IMR-90 (cell line): ENCODE results near the gene CAPN7. TPM values are rescaled to one million over a fixed set of nuclear protein-coding genes. Genes with fewer than 3 reads are reported as not detected.

Source experiments
- ATAC-seq: fragments of 200-7000 bp; cut with Tn5 transposase; 2 replicates; pipeline ENCODE4 v1.9.1; 2020; ENCODE audit warnings: low read depth, mild to moderate bottlenecking, moderate library complexity
- BruUV-seq: library from RNA; stranded (reverse); fragments of 400-500 nt; replicated peaks from 2 replicates; lab custom pipeline; 2021; lab: Mats Ljungman, UMichigan
- CTCF ChIA-PET: fragments of 300-600 bp; formaldehyde crosslinking; extraction: SDS; loops from one replicate; lab custom pipeline; 2021; ENCODE audit warnings: antibody characterized with exemption; lab: Yijun Ruan, JAX
- POLR2A ChIA-PET: fragments of 300-600 bp; sonication (Branson Sonifier 250); formaldehyde crosslinking; loops from one replicate; lab custom pipeline; 2022; ENCODE audit warnings: antibody characterized with exemption; ENCODE audit not compliant: unreplicated experiment; lab: Charles Lee
- DNase-seq: peaks from one replicate; pipeline ENCODE4 v3.0.0; 2013
- H2AFZ ChIP-seq: replicated peaks from 2 replicates; pipeline ENCODE3; 2013; ENCODE audit warnings: low read length, mild to moderate bottlenecking; ENCODE audit not compliant: poor library complexity
- H2AK5ac ChIP-seq: 2 replicates; pipeline ENCODE4 v1.6.1; 2013; ENCODE audit warnings: low read depth, low read length, inconsistent platforms
- H2AK9ac ChIP-seq: replicated peaks from 2 replicates; pipeline ENCODE3; 2013; ENCODE audit warnings: mild to moderate bottlenecking, low read depth, low read length, moderate library complexity; ENCODE audit not compliant: poor library complexity
- H2BK120ac ChIP-seq: 2 replicates; pipeline ENCODE4 v1.6.1; 2013; ENCODE audit warnings: low read depth, low read length, inconsistent platforms
- H2BK15ac ChIP-seq: 3 replicates; pipeline ENCODE4 v1.6.1; 2013; ENCODE audit warnings: low read depth, low read length, inconsistent platforms
- H2BK20ac ChIP-seq: 2 replicates; pipeline ENCODE4 v1.6.1; 2013; ENCODE audit warnings: low read depth, mild to moderate bottlenecking, inconsistent platforms, low read length, moderate library complexity
- H2BK5ac ChIP-seq: 2 replicates; pipeline ENCODE4 v1.6.1; 2013; ENCODE audit warnings: mild to moderate bottlenecking, low read depth, low read length, inconsistent platforms; ENCODE audit not compliant: poor library complexity, severe bottlenecking
- H3K14ac ChIP-seq: replicated peaks from 2 replicates; pipeline ENCODE4 v1.6.1; 2013; ENCODE audit warnings: low read depth, low read length, inconsistent platforms
- H3K18ac ChIP-seq: 2 replicates; pipeline ENCODE4 v1.6.1; 2013; ENCODE audit warnings: low read depth, low read length, control low read depth
- H3K23ac ChIP-seq: 2 replicates; pipeline ENCODE4 v1.6.1; 2013; ENCODE audit warnings: low read depth, low read length, inconsistent platforms
- H3K27ac ChIP-seq: 2 replicates; pipeline ENCODE4 v1.5.1; 2013; ENCODE audit warnings: mild to moderate bottlenecking, control low read depth, low read length; ENCODE audit not compliant: insufficient read depth
- H3K27me3 ChIP-seq: 2 replicates; pipeline ENCODE4 v1.6.1; 2013; ENCODE audit warnings: low read length; ENCODE audit not compliant: control insufficient read depth, insufficient read depth
- H3K36me3 ChIP-seq: 2 replicates; pipeline ENCODE4 v1.6.1; 2013; ENCODE audit warnings: low read length, mixed read lengths; ENCODE audit not compliant: control insufficient read depth, insufficient read depth
- H3K4ac ChIP-seq: 2 replicates; pipeline ENCODE4 v1.6.1; 2013; ENCODE audit warnings: low read depth, low read length, inconsistent platforms
- H3K4me1 ChIP-seq: 2 replicates; pipeline ENCODE4 v1.6.1; 2013; ENCODE audit warnings: low read length, mixed read lengths; ENCODE audit not compliant: control insufficient read depth, insufficient read depth
- H3K4me2 ChIP-seq: 2 replicates; pipeline ENCODE4 v1.6.1; 2013; ENCODE audit warnings: low read depth, mild to moderate bottlenecking, control low read depth, low read length, moderate library complexity
- H3K4me3 ChIP-seq: 2 replicates; pipeline ENCODE4 v1.5.1; 2013; ENCODE audit warnings: low read depth, mild to moderate bottlenecking, control low read depth, low read length, moderate library complexity; ENCODE audit not compliant: insufficient read depth
- H3K56ac ChIP-seq: 2 replicates; pipeline ENCODE4 v1.6.1; 2013; ENCODE audit warnings: low read length, inconsistent platforms; ENCODE audit not compliant: insufficient read depth; ENCODE audit errors: extremely low read depth
- H3K79me1 ChIP-seq, 2 experiments: 2 replicates each; pipeline ENCODE4 v1.6.1; 2013; ENCODE audit warnings: low read length in 2 of 2, inconsistent platforms in 1 of 2, low read depth in 1 of 2
- H3K9ac ChIP-seq: 2 replicates; pipeline ENCODE4 v1.6.1; 2013; ENCODE audit warnings: low read depth, low read length, control low read depth
- H3K9me1 ChIP-seq: 2 replicates; pipeline ENCODE4 v1.6.1; 2013; ENCODE audit warnings: low read length, inconsistent platforms; ENCODE audit not compliant: insufficient read depth
- H3K9me3 ChIP-seq: 2 replicates; pipeline ENCODE4 v1.6.1; 2013; ENCODE audit warnings: low read length; ENCODE audit not compliant: control insufficient read depth, insufficient read depth
- H4K20me1 ChIP-seq: 2 replicates; pipeline ENCODE4 v1.6.1; 2013; ENCODE audit warnings: low read length, inconsistent platforms; ENCODE audit not compliant: insufficient read depth
- H4K5ac ChIP-seq: 2 replicates; pipeline ENCODE4 v1.6.1; 2013; ENCODE audit warnings: mild to moderate bottlenecking, low read depth, low read length, control low read depth
- H4K8ac ChIP-seq, 2 experiments: 2 replicates each; pipeline ENCODE4 v1.6.1; 2013; ENCODE audit warnings: low read depth in 2 of 2, low read length in 2 of 2, control low read depth in 1 of 2, inconsistent platforms in 1 of 2
- H4K91ac ChIP-seq: 2 replicates; pipeline ENCODE4 v1.6.1; 2013; ENCODE audit warnings: low read depth, low read length, inconsistent platforms; ENCODE audit not compliant: insufficient read depth
- CEBPB ChIP-seq: IDR thresholded peaks from 2 replicates; pipeline ENCODE4 v1.6.1; 2012; ENCODE audit warnings: low read depth, low read length, improper control_type of control experiment
- CHD1 ChIP-seq: IDR thresholded peaks from 2 replicates; pipeline ENCODE4 v1.6.1; 2012; ENCODE audit warnings: low read depth, low read length, improper control_type of control experiment
- FOS ChIP-seq: fragments of 150-350 bp; IDR thresholded peaks from 2 replicates; pipeline ENCODE4 v1.6.1; 2016; ENCODE audit warnings: low read depth, low read length
- MAFK ChIP-seq: IDR thresholded peaks from 2 replicates; pipeline ENCODE4 v1.6.1; 2012; ENCODE audit warnings: low read depth, low read length, improper control_type of control experiment
- MAZ ChIP-seq: IDR thresholded peaks from 2 replicates; pipeline ENCODE4 v1.6.1; 2012; ENCODE audit warnings: low read depth, mild to moderate bottlenecking, low read length, improper control_type of control experiment, moderate library complexity, borderline replicate concordance
- RAD21 ChIP-seq: IDR thresholded peaks from 2 replicates; pipeline ENCODE4 v1.6.1; 2012; ENCODE audit warnings: low read length, improper control_type of control experiment
- SMC3 ChIP-seq: fragments of 150-350 bp; IDR thresholded peaks from 2 replicates; pipeline ENCODE4 v1.6.1; 2016; ENCODE audit warnings: low read depth, mild to moderate bottlenecking, antibody characterized with exemption, low read length, moderate library complexity
- WGBS, 2 experiments: methylation state at CpG; one replicate each; pipeline versions ENCODE4 v1.1.5 to v1.1.7; 2013; ENCODE audit warnings: missing lambda C conversion rate in 2 of 2; ENCODE audit not compliant: insufficient read length in 1 of 2; ENCODE audit errors: extremely low coverage in 2 of 2; 5-methylcytosine and 5-hydroxymethylcytosine counted together
- dilution Hi-C: fragments of 300-500 bp; cut with HindIII; formaldehyde crosslinking; loops from one replicate; pipeline ENCODE4 v1.14.3; 2018; ENCODE audit warnings: low sequenced_read_pairs; ENCODE audit not compliant: unreplicated experiment
- in situ Hi-C: fragments of 300-500 bp; cut with MboI; formaldehyde crosslinking; loops from 3 replicates; pipeline ENCODE4 v1.14.3; 2019; ENCODE audit warnings: low sequenced_read_pairs, inconsistent platforms, mixed read lengths
- intact Hi-C: fragments of 100-400 bp; cut with micrococcal nuclease; formaldehyde crosslinking; loops from 2 replicates; pipeline ENCODE4 v1.10.0; 2022
- polyA plus RNA-seq, 3 experiments: library from polyadenylated mRNA; depleted of rRNA; stranded (reverse); fragments of >200 nt; gene quantifications; 2 replicates each; pipeline ENCODE4 v1.2.3, GENCODE V29; 2012; ENCODE audit warnings: low replicate concordance in 1 of 3
- total RNA-seq: library from RNA; depleted of rRNA; stranded (reverse); fragments of >200 nt; gene quantifications from 2 replicates; pipeline ENCODE4 v1.2.3, GENCODE V29; 2012

The CAPN7 gene
- total and polyA plus RNA-seq, 2 of the 4 experiments (the other 2 are of a cell fraction) = 14.5 to 21.3 TPM

- WGBS, 2 experiments = 67% methylated on average over 1 of the region's 2 CpGs; no CpG with 5 or more reads in 1 of the 2 experiments
- no peak for TF ChIP-seq MAZ
- TF ChIP-seq CHD1 = no peak
- TF ChIP-seq CEBPB = no peak
- no peak for TF ChIP-seq RAD21
- no peak for TF ChIP-seq MAFK
- no peak for TF ChIP-seq SMC3
- no peak for TF ChIP-seq FOS
- H4K91ac ChIP-seq = no peak overlapping the region
- no peak overlapping the region for H2BK5ac ChIP-seq
- H3K27ac ChIP-seq = no peak overlapping the region
- ChIA-PET POLR2A (no interaction called here), CTCF (interaction anchor here (1.2 to 1.3 kb wide), 2 partner anchors 11 to 18 kb away, joined by 3 to 5 read pairs; no protein-coding TSS in a partner anchor)
- no peak overlapping the region for H2BK20ac ChIP-seq
- H2AK9ac ChIP-seq = no peak overlapping the region
- DNase-seq = no peak
- H3K18ac ChIP-seq = no peak overlapping the region
- H3K4me1 ChIP-seq = no peaks in the 10 kb centered on the region
- no peak overlapping the region for H3K4me2 ChIP-seq
- intact Hi-C loops (no loop called here), dilution Hi-C loops (no loop called here), in situ Hi-C loops (no loop called here)
- BruUV-seq = no TSS peak
- no peak overlapping the region for H3K23ac ChIP-seq
- no peak overlapping the region for H3K4me3 ChIP-seq
- H3K79me1 ChIP-seq = no peaks in the 10 kb centered on the region
- H4K8ac ChIP-seq = no peak overlapping the region
- ATAC-seq = no peak
- no peaks in the 10 kb centered on the region for H3K9me1 ChIP-seq
- H3K4ac ChIP-seq = no peak overlapping the region
- no peaks in the 10 kb centered on the region for H3K36me3 ChIP-seq
- no peak overlapping the region for H3K14ac ChIP-seq
- no peak overlapping the region for H4K5ac ChIP-seq
- no peaks in the 10 kb centered on the region for H4K20me1 ChIP-seq
- H3K56ac ChIP-seq = no peak overlapping the region
- no peak overlapping the region for H2AK5ac ChIP-seq
- H2BK120ac ChIP-seq = no peak overlapping the region
- peaks cover 8% of the 10 kb centered on the region for H3K27me3 ChIP-seq
- no peak overlapping the region for H2BK15ac ChIP-seq
- no peak overlapping the region for H3K9ac ChIP-seq
- H2AFZ ChIP-seq = no peak overlapping the region
- no peaks in the 10 kb centered on the region for H3K9me3 ChIP-seq
Observed at GRCh38 chr3:15185404-15185803, 20.6 kb upstream of the CAPN7 start.
